SKM-1 (cell line): ENCODE results near the gene UST.

ENCODE experiments used
- DNase-seq: peaks from one replicate; lab custom pipeline; 2025; ENCODE audit not compliant: unreplicated experiment; lab: John Stamatoyannopoulos, UW

Gene UST

DNA sequence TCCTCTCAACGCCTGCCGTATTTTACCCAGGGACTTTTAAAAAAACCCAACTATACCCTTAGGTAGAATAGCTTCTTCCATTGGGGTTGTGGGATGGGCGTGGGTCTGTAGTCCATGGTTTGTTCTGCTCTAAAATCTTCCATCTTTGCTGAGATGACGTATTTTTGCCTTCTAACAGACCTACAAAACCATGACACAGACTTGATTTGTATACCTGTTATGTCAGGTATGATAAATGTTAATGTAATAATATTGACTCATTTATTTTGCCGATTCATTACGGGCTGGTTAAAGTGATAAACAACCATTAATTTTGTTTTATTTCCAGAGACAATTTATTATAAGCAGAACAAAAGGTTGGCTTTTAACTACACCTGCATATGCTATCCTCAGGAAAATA is 48.7 kb downstream of the UST start:
- no peak for DNase-seq

DNA sequence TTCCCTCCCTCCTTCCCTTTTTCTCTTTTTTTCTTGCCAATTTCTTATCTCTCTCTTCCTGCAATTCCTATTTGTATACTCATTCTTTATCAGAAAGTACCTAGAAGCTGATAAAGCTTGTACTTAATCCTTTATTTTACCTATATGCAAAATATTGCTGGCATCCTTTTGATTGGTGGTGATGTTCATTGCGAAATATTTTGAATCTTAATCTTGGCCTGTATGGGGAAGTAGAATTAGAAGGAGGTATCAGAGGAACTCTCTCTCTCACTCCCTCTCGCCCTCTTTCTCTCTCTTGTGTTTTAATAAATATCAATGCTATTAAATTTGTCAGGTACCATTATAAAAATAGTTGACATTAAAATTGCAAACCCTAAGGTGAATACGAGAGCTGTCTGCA is 52.8 kb downstream of the UST start:
- no peak for DNase-seq

DNA sequence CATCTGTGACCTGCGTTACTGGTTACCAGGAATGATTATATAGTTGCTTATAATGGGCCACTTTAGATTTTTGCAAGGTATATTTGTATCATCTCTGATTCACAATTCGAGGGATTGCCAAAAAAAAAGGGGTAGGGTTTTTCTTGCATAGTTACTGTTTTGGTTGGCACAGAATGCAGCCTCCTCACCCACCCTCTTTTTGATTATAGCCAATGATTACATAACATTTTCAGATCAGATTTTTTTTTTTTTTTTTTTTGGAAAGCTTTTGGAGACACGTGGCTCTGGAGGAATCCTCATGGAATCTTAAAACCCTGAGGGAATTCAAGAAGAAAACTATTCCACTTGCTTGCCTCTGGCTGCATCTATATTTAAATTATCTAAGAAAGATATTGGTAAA is 53.7 kb downstream of the UST start:
- DNase-seq = no peak

DNA sequence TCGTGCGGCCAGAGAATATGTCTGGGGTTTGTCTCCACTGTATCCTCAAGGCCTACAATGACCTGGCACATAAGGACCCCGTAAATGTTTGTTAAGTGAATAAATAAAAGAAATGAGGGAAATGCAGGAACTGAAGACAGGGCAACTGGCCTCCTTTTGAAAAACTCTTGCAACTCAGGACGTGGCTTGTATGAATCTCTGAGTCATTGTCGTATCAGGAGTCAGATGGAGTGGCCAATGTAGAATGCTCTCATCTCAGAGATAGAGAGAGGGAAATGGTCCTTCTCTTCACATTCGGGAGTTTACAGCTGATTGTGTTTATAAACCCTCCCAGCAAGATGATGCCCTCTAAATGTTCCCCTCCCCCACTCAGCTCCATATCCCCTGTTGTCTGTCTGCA is 57.1 kb downstream of the UST start:
- DNase-seq = no peak

DNA sequence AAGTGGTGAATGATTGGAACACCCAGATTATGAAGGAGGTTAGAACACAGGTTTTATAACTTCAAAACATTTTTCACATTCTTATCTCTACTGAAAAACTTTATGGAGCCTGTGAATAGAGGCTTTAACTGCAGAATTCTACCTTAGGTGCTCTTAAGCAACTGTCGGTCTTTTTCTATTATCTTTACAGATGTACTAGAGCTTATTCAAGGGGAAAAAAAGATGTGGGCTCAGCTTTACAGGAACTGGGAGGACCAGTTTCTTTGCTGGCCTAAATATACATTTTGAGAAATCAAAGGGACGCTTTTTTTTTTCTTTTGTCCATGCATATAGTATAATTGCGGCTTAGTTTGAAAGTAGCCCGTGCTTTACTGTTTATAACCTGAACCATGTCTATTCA is 58.9 kb downstream of the UST start:
- no peak for DNase-seq

DNA sequence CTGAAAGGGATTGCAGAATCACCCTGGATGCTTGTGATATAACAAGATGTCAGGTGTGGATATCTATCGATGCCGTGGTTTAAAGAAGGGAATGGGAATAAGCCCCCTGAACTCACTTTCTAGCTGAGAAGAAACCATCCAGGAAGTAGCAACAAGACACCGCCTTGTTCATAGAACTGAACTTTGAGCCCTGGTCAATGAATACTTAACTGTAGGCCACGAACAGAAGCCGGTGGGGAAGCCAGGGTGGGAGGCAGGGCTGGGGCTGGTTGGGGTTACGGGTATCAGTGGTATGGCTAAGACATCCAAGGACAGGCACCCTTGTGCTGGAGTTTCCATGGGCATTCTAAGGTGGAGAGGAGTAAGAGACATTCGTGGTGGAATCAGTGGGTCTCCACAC is 61.0 kb downstream of the UST start:
- no peak for DNase-seq

DNA sequence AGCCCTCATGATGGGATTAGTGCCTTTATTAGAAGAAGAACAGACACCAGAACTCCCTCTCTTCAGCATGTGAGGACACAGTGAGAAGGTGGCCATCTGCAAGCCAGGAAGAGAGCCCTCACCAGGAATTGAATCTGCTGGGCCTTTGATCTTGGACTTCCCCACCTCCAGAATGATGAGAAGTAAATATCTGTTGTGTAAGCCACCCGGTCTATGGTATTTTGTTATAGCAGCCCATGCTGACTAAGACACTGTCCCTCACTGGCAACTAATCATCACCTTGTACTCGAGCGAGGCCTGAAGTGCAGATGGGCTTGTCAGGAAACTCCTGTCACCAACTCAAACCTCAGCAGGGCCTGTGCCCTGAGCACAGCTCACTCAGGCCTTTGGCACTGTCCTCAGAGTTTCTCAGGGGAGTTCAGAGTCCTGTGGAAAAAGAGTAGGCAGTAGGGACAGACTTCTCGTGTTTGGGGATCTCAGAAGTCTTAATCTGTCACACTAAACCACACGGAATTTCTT is 62.0 kb downstream of the UST start:
- no peak for DNase-seq

DNA sequence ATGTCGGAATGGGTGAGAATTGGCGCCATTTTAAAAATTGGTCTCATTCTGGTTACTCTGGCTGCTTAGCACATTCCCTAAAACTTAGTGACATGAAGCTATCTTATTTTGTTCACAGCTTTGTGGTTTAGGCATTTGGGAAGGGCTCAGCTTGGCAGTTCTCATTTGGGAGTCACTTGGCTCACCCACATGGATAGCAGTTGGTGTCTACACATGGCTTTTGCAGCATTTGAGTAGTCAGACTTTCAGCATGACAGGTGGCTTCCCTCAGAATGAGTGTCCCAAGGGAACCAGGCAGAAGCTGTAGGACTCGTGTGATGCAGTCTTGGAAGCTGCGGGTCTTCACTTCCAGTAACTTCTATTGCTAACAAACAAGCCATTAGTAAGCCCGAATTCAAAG is 64.6 kb downstream of the UST start:
- no peak for DNase-seq

DNA sequence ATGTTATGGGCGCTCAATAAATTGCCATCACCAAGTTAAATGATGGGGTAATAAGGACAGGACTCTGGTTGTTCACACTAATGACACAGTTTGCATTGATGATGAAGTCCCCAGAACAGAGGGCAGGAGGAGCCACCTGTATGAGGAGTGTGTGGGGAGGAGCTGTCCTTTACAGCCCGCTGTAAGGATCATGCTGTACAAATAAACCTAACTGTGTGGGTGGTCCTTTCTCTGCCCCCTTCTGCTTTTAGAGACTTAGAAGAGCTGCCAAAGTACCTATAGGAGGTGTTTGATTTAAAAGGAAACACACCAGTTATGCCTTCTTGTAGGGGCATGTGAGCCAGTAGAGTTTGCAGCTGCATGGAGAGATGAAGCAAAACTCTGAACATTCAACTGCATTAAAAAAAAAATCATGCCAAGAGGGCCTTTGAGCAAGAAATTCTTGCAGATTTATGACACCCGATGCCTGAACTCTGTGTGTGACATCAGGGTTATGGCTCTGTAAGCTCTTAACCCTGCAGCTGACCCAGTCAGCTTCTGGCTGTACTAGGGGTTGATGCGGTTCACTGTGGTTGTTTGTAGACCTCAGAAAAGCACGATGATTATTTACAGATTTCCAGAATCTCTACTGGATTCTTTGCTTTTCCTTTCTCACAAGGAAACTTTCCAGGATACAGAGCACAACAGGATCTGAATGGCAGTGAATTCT is 67.4 kb downstream of the UST start:
- no peak for DNase-seq

DNA sequence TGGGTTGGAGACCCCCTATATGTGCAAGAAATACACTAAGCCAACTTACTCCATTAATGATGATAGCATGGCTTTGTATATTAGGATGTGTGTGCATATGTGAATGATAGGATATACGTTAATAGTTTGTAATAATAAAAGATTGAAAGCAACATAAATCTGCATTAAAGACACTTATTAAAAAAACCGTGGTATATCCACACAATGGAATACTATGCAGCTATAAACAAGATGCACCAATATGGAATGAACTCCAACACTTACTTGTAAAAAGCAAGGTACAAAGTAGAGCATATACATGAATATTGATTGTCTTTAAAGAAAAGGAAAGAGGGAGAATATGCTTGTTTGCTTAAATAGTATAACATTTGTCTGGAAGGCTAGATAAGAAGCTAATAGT is 68.0 kb downstream of the UST start:
- no peak for DNase-seq

DNA sequence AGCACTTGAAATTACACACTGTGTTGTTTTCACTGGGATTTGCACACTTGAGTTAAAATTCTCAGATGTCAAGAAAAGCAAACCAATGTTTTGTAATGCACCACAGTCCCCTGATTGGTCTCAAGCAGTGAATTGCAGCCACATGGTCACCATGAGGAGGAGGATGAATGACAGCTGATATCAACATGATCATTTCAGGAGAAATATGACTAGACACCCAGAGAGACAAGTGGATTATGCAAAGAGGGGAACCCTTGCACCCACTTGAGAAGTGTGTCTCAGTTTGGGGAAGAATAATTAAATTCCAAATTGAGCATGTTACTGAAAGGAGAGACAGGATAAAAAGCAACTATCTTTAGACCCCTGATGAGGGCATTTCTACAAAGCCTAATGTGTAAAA is 69.3 kb downstream of the UST start:
- DNase-seq = no peak

DNA sequence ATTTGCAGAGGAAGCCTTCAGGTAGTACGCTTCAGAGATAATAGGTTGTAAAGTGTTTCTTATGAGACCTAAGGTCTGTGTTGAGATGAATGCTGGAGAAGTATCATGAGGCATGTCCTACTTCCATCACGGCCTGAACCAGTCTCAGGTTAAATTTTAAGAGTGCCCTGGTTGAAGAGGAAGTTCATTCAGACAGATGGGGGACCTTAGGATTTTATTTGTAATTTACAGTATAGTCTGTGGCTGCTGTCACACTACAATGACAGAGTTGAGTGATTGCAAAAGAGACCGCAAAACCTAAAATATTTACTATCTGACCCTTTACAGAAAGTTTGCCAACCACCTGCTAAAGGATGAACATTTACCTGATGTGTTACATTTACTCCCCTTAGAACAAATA is 70.9 kb downstream of the UST start:
- DNase-seq = no peak

DNA sequence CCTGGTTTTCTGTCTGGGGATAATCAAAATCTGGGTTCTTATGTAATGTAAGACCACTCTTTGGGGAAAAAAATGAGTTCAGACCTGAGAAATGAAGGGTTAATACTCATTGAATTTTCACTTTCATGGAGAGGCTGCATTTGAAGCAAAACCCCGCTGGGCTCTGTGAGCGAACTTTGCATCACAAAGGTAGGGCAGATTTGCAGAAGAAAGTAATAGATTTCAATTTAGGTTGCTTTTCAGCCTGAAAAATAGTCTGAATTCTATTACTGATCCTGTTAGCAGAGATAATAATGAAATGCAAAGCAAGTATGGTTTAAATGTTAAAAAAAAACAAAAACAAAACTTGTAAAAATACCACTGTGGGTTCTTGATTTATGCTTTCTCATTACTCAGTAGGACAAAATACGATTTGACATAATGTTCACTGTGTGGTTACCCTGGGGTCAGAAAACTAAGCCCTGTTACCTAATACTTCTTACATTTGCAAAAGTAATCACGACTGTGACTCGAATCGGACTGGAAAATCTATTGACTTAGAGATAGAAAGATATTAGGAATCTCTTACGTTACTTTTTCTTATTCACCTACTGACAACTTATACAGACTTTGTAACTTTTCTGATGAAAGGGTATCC is 72.2 kb downstream of the UST start:
- no peak for DNase-seq

DNA sequence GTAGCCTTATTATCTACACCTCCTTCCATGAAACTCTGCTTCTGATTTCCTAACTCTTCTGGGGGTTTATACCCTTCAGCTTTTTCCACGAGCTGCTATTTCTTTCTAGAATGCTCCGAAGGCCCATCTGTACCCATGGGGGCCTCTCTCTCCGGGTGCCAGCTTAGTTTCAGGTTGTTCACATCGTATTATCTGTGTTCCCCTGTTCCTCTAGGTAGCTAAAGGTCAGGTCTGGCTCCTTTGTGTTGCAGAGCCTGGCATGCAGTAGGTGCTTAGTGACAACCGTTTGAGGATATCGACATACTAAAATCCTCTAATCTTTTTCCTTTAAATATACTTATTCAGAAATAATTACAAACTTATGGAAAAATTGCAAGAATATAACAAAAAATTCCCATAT is 73.0 kb downstream of the UST start:
- no peak for DNase-seq

DNA sequence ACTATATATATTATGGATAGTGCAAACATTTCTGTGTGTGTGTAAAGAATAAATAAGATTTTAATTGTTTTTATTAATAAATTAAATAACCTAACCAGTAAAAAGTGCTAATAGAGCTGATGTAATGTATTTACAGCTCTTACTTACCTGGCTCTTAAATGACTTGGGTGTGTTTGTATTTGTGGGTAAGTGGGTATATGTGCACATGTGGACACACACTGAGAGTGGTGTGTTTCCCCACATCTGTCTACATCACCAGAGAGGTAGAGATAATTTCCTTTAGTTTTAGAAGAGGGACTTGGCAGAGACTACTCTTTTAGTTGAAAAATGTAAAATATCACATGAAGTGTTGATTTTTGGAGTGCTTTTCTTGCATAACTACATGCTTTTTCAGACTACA is 76.0 kb downstream of the UST start:
- DNase-seq = no peak

DNA sequence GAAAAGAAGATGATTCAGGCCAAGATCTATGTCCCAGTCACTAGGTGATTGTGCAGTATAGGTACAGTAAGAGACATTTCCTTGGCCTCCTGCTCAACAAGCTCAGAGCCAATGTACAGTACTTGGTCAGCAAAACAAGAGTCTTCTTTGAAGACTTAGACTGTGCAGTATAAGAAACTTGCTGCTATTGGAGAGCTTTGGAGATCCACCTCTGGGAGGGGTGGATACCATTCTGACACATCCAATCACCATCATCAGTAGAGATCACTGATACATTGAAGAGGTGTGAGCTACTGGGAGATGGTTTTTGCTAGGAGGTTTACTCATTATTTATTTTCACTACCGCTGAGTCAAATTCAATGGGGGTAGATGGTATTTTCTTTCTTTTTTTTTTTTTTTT is 77.5 kb downstream of the UST start:
- DNase-seq = no peak

DNA sequence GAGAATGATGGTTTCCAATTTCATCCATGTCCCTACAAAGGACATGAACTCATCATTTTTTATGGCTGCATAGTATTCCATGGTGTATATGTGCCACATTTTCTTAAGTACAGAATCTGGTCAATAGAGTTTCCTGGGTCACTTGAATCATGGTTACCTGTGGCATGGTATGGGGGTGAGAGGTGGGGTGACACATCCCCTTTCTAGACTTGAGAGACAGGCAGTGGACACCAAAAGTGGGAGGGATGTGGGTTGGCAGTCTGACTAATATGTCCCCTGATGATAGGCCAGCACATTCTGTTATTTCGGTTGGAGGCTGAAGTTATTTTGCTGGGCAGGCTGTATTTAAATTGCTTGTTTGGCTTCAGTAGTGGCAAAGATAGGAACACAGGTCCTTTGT is 78.1 kb downstream of the UST start:
- no peak for DNase-seq

DNA sequence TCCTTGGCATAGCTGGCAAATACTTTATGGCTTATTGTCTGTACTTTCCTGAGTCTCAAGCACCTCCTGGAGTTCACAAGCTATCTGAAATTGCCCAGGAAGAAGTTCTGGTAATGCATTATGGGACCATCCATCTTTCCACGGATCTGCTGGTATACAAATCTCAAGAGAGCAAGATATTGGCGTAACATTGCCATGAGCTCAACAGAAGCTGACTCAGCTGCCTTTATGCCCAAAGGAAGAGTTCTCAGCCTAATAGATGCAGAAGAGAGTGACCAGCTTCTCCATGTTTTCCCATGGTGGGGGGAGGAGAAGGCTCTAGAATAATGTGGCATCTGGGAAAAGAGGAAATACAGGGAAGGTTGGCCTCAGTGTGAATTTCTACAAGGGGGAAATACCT is 78.7 kb downstream of the UST start:
- no peak for DNase-seq

DNA sequence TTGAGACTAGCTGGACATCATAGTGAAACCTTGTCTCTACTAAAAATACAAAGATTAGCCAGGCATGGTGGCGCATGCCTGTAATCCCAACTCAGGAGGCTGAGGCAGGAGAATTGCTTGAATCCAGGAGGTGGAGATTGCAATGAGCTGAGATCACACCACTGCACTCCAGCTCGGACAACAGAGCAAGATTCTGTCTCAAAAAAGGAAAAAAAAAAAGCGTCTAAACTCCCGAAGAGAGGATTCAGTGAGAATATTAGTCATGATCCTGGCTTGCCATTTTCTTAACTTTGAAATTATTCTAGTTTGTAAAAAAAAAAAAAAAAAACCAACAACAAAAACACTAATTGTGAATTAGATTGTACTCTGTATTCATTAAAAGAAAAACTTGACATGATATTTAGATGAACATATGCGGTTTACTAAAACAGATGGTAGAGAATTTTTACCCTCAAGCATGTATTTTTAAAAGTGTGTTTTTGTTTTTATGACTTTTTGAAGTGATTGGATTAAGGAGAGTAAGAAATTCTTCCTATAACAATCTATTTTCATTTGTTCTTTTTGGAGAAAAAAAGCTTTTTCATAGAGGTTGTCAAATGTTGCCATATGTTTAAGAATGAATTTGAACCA is 80.7 kb downstream of the UST start:
- DNase-seq = no peak

DNA sequence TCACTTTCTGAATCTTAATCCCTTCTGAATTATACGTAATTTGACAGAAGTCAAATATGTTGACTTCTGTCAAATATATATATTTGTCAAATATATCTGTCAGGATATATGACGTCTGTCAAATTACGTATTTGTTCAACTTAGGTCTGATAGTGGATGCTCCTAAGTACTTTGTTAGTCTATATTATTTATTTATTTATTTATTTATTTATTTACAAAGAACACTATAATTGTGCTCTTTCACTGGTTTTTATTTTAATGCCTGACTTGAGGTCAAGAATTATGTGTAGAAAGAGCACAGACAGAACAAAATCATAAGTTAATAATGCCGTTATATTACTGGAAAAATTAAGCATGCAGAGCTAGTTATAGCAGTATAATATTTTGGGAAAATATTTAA is 81.2 kb downstream of the UST start:
- no peak for DNase-seq

DNA sequence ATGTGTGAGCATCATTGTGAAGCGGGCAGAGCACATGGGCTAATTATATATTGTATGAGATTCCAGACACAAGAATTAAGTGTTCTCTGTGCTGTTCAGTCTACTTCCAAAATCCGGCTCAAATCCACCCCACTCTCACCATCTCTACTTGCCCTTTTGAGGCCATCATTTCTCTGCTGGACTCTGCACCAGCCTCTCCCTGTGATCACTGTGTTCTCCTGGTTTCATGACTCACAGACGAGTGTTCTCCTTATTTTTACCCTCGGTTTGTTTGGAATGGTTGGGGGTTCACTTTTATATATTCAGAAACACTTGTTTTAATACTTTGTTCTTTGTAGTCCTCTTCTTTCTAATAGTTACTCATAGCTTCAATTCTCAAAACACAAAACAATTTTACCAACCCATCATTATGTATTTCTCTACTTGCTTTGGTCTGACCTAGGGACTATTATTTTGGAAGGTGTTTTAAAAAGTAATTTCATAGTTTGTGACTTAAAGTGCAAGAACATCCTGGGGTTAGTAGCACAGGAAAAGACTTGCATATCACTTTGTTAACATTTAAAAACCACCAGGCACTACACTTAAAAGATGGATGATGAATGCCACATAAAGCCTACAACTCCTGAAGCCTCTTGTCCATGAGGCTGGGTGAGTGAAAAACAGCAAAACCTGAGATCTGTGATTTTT is 82.7 kb downstream of the UST start:
- no peak for DNase-seq

DNA sequence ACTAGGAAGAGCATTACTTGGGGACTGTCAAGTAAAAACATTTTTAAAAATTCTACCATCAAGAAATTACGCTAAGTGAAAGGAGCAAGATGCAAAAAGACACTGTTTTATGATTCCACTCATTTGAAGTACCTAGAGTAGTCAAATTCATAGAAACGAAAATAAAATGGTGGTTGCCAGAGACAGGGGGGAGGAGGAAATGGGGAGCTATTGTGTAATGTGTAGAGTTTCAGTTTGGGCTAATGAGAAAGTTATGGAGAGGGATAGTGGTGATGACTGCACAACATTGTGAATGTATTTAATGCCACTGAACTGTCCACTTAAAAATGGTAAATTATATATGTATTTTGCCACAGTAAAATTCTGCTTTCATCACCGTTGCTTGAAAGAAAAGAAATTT is 83.8 kb downstream of the UST start:
- DNase-seq = no peak
